HepG2 (cell line): ENCODE data around the gene EXOSC7. TPM values are rescaled to one million over a fixed set of nuclear protein-coding genes. Genes with fewer than 3 reads are reported as not detected.

Experiments
- ATAC-seq: fragments of 200-7000 bp; cut with Tn5 transposase; 3 replicates; pipeline ENCODE4 v1.9.1; 2020; ENCODE audit warnings: mild to moderate bottlenecking, moderate library complexity
- BruUV-seq: library from RNA; stranded (reverse); fragments of 400-500 nt; replicated peaks from 2 replicates; lab custom pipeline; 2021; lab: Mats Ljungman, UMichigan
- CTCF ChIA-PET: fragments of 300-600 bp; formaldehyde crosslinking; extraction: SDS; loops from one replicate; lab custom pipeline; 2021; ENCODE audit warnings: low total read pairs, inconsistent platforms, low intra/inter-chr PET ratio; lab: Yijun Ruan, JAX
- POLR2A ChIA-PET: fragments of 350-600 bp; sonication (Branson Sonifier 250); formaldehyde crosslinking; loops from one replicate; lab custom pipeline; 2020; ENCODE audit warnings: antibody characterized with exemption, inconsistent platforms; lab: Yijun Ruan, JAX
- DNase-seq: peaks from one replicate; pipeline ENCODE4 v3.0.0-alpha.2; 2015; ENCODE audit warnings: low spot score
- FAIRE-seq: peaks from 3 replicates; lab custom pipeline; 2011; peaks lifted over from hg19 to GRCh38; lab: Jason Lieb, UNC
- H2AFZ ChIP-seq: one replicate; pipeline ENCODE4 v1.6.1; 2011; ENCODE audit warnings: low read length, inconsistent platforms
- H3K27ac ChIP-seq: fragments of 300-600 bp; 3 replicates; pipeline ENCODE4 v1.8.0; 2011; ENCODE audit warnings: mixed run types, mild to moderate bottlenecking, mixed read lengths, low read length, inconsistent platforms; ENCODE audit not compliant: insufficient read depth; ENCODE audit errors: extremely low read length
- H3K27me3 ChIP-seq, 2 experiments: fragments of 200-600 bp in 1 of 2; 2 replicates in 1 of 2; 3 replicates in 1 of 2; pipeline versions ENCODE4 v1.6.0 to v1.8.0; 2011; ENCODE audit warnings: low read length in 2 of 2, mild to moderate bottlenecking in 2 of 2, moderate library complexity in 2 of 2, inconsistent platforms in 1 of 2; ENCODE audit not compliant: insufficient read depth in 2 of 2, control insufficient read depth in 1 of 2
- H3K36me3 ChIP-seq, 2 experiments: fragments of 200-600 bp in 1 of 2; replicated peaks in 1 of 2; 2 replicates in 1 of 2; 3 replicates in 1 of 2; pipeline versions ENCODE4 v1.5.1 to v1.8.0; 2011; ENCODE audit warnings: low read length in 2 of 2, inconsistent platforms in 1 of 2; ENCODE audit not compliant: insufficient read depth in 2 of 2, control insufficient read depth in 1 of 2
- H3K4me1 ChIP-seq: 2 replicates; pipeline ENCODE4 v1.5.1; 2012; ENCODE audit warnings: low read length, inconsistent platforms; ENCODE audit not compliant: insufficient read depth
- H3K4me2 ChIP-seq: 2 replicates; pipeline ENCODE4 v1.6.0; 2011; ENCODE audit warnings: low read depth, low read length, inconsistent platforms
- H3K4me3 ChIP-seq, 3 experiments: fragments of 200-600 bp in 1 of 3; sonication (generic), shearing (Covaris generic) in 1 of 3; replicated peaks in 1 of 3; 2 replicates each; pipeline ENCODE4 v1.5.1; 2011 to 2016; ENCODE audit warnings: low read length in 3 of 3, inconsistent platforms in 2 of 3, low read depth in 2 of 3, mild to moderate bottlenecking in 2 of 3, control low read depth in 1 of 3, mixed read lengths in 1 of 3; ENCODE audit not compliant: insufficient read depth in 1 of 3
- H3K79me2 ChIP-seq: one replicate; pipeline ENCODE4 v1.6.1; 2011; ENCODE audit warnings: low read length, inconsistent platforms; ENCODE audit not compliant: insufficient read depth
- H3K9ac ChIP-seq: 2 replicates; pipeline ENCODE4 v1.6.0; 2011; ENCODE audit warnings: mild to moderate bottlenecking, low read depth, low read length, inconsistent platforms; ENCODE audit not compliant: insufficient read depth
- H3K9me3 ChIP-seq: 2 replicates; pipeline ENCODE4 v1.5.1; 2012; ENCODE audit warnings: mild to moderate bottlenecking, low read length
- H4K20me1 ChIP-seq: 2 replicates; pipeline ENCODE4 v1.6.0; 2011; ENCODE audit warnings: inconsistent platforms, mild to moderate bottlenecking, low read length, moderate library complexity; ENCODE audit not compliant: insufficient read depth
- AKNA ChIP-seq: sonication (generic); formaldehyde crosslinking; IDR thresholded peaks from 2 replicates; pipeline ENCODE4 v1.4.0; 2020; ENCODE audit warnings: missing genetic modification reagents, borderline replicate concordance
- ATF6 ChIP-seq: sonication (generic); formaldehyde crosslinking; conservative IDR thresholded peaks from 2 replicates; pipeline ENCODE4 v1.4.0; 2020; ENCODE audit warnings: missing genetic modification reagents
- HOXA7 ChIP-seq: sonication (generic); formaldehyde crosslinking; IDR thresholded peaks from 2 replicates; pipeline ENCODE4 v1.8.1; 2022; ENCODE audit warnings: mild to moderate bottlenecking, missing genetic modification reagents, moderate library complexity
- MNT ChIP-seq: fragments of 450-650 bp; IDR thresholded peaks from 2 replicates; pipeline ENCODE4 v1.6.1; 2016
- RFXAP ChIP-seq: sonication (generic); formaldehyde crosslinking; IDR thresholded peaks from 2 replicates; pipeline ENCODE4 v1.4.0; 2020; ENCODE audit warnings: missing genetic modification reagents, borderline replicate concordance
- SMAD3 ChIP-seq: sonication (generic); formaldehyde crosslinking; IDR thresholded peaks from 2 replicates; pipeline ENCODE4 v1.4.0; 2020; ENCODE audit warnings: missing genetic modification reagents
- SNAPC2 ChIP-seq: sonication (generic); formaldehyde crosslinking; IDR thresholded peaks from 2 replicates; pipeline ENCODE4 v1.8.1; 2022; ENCODE audit warnings: mild to moderate bottlenecking, missing genetic modification reagents
- ZNF224 ChIP-seq: sonication (generic); formaldehyde crosslinking; IDR thresholded peaks from 2 replicates; pipeline ENCODE4 v1.5.0; 2020; ENCODE audit warnings: mild to moderate bottlenecking, missing genetic modification reagents
- ZNF562 ChIP-seq: sonication (generic); formaldehyde crosslinking; IDR thresholded peaks from 2 replicates; pipeline ENCODE4 v1.8.0; 2022; ENCODE audit warnings: missing genetic modification reagents, borderline replicate concordance
- ZNF580 ChIP-seq: IDR thresholded peaks from 2 replicates; pipeline ENCODE4 v1.6.1; 2016; ENCODE audit warnings: low read depth, borderline replicate concordance
- ZNF766 ChIP-seq: sonication (generic); formaldehyde crosslinking; IDR thresholded peaks from 2 replicates; pipeline ENCODE4 v1.5.0; 2020; ENCODE audit warnings: missing genetic modification reagents, borderline replicate concordance
- ZNF800 ChIP-seq: sonication (generic); formaldehyde crosslinking; IDR thresholded peaks from 2 replicates; pipeline ENCODE4 v1.4.0; 2020; ENCODE audit warnings: missing genetic modification reagents
- WGBS: methylation state at CpG from one replicate; pipeline ENCODE4 v1.1.6; 2017; ENCODE audit warnings: low lambda C conversion rate; 5-methylcytosine and 5-hydroxymethylcytosine counted together
- in situ Hi-C: cut with HindIII; loops from 2 replicates; pipeline ENCODE4 v1.10.0; 2017; ENCODE audit warnings: low pct_unique_long_range_greater_than_20kb; ENCODE audit not compliant: extremely low pct_ligation_motif_present
- intact Hi-C: fragments of 100-400 bp; cut with micrococcal nuclease; formaldehyde crosslinking; loops from one replicate; pipeline ENCODE4 v1.10.0; 2022; ENCODE audit not compliant: unreplicated experiment
- polyA plus RNA-seq, 8 experiments: library from polyadenylated mRNA; depleted of rRNA in 3 of 8; stranded (reverse) in 7 of 8; unstranded in 1 of 8; fragments of >200 nt; fragmentation: Illumina TruSeq in 4 of 8; extraction: Trizol in 4 of 8; gene quantifications; 2 replicates each; pipeline versions ENCODE4 v1.2.1 to v1.2.3, GENCODE V29; 2011 to 2016; ENCODE audit warnings: low read depth in 4 of 8, missing spikeins in 1 of 8, mixed read lengths in 1 of 8; ENCODE audit not compliant: insufficient read depth in 1 of 8
- total RNA-seq, 5 experiments: library from RNA; depleted of rRNA; stranded (reverse); fragments of >200 nt; fragmentation: Illumina TruSeq; extraction: Trizol; gene quantifications; 2 replicates each; pipeline ENCODE4 v1.2.3, GENCODE V29; 2016; ENCODE audit warnings: low read depth in 1 of 5

Gene EXOSC7
- total and polyA plus RNA-seq, 2 of the 13 experiments (the other 11 are each of a cell fraction or from before 2014, with no cell fraction given), result 68.3 to 74.7 TPM

GRCh38 chr3:45056608-45057301, 80.7 kb downstream of the EXOSC7 start:
- intact Hi-C loops (no loop called here), in situ Hi-C loops (no loop called here)
- Histone ChIP-seq H3K4me1 (peaks cover 9% of the 10 kb centered on the region; the same call in 1 of the 2 replicates), H4K20me1 (no peaks in the 10 kb centered on the region), H3K9me3 (no peaks in the 10 kb centered on the region), H2AFZ (no peak overlapping the region), H3K27ac (no peak overlapping the region), H3K27me3 (peaks cover 1 to 3% of the 10 kb centered on the region in 2 experiments; a peak in 2 of 5 replicates), H3K36me3 (no peaks in the 10 kb centered on the region), H3K4me3 (no peak overlapping the region), H3K9ac (no peak overlapping the region), H3K4me2 (no peak overlapping the region), H3K79me2 (no peaks in the 10 kb centered on the region)
- no peak for DNase-seq
- POLR2A ChIA-PET, result no interaction called here
- BruUV-seq, result no TSS peak
- CTCF ChIA-PET, result interaction anchor here (1.6 kb wide), 1 partner anchor 19 kb away, joined by 6 read pairs; no protein-coding TSS in a partner anchor
- ATAC-seq, result no peak
- 59% methylated on average over 5 of the region's 5 CpGs for WGBS
- FAIRE-seq, result no peak
- no peak for TF ChIP-seq ZNF224 (CRISPR knock-in tag)
- no peak for TF ChIP-seq AKNA
- TF ChIP-seq ZNF766, result no peak
- TF ChIP-seq ZNF562 (CRISPR knock-in tag), result no peak
- TF ChIP-seq ATF6 (CRISPR knock-in tag), result no peak
- TF ChIP-seq SMAD3 (CRISPR knock-in tag), result no peak
- no peak for TF ChIP-seq SNAPC2 (CRISPR knock-in tag)
- TF ChIP-seq HOXA7 (CRISPR knock-in tag), result no peak
- TF ChIP-seq ZNF800 (CRISPR knock-in tag), result no peak
- no peak for TF ChIP-seq RFXAP (CRISPR knock-in tag)
- TF ChIP-seq MNT, result no peak
- no peak for TF ChIP-seq ZNF580
